ENCODE measurements around the gene DCDC2.
"Not testable (repeated sequence)": the region's sequence is repeated elsewhere in the genome, so short reads cannot be mapped to it uniquely, and the experiment has no call there.

Gene DCDC2

GRCh38 chr6:24219670-24220069, 138.2 kb downstream of the DCDC2 start:
- Histone ChIP-seq H3K4me1 (ENCODE audit: low read depth, poor library complexity, severe bottlenecking) (no peaks in the 10 kb centered on the region), H3K9ac (no peak overlapping the region), H4K20me1 (ENCODE audit: insufficient read depth) (no peaks in the 10 kb centered on the region), H3K27me3 (ENCODE audit: insufficient read depth, low read depth) (no peaks in the 10 kb centered on the region), H3K79me2 (ENCODE audit: insufficient read depth, low read depth) (no peaks in the 10 kb centered on the region), H3K36me3 (ENCODE audit: insufficient read depth) (no peaks in the 10 kb centered on the region), H3K4me3 (IDR thresholded peaks at IDR 0.05; ENCODE audit: insufficient read depth, low read depth, low read length) (no peak overlapping the region), H3K27ac (no peak overlapping the region), H3K4me2 (no peak overlapping the region), H2AFZ (ENCODE audit: low read depth) (no peak overlapping the region)
- TF ChIP-seq, protein P1, sequence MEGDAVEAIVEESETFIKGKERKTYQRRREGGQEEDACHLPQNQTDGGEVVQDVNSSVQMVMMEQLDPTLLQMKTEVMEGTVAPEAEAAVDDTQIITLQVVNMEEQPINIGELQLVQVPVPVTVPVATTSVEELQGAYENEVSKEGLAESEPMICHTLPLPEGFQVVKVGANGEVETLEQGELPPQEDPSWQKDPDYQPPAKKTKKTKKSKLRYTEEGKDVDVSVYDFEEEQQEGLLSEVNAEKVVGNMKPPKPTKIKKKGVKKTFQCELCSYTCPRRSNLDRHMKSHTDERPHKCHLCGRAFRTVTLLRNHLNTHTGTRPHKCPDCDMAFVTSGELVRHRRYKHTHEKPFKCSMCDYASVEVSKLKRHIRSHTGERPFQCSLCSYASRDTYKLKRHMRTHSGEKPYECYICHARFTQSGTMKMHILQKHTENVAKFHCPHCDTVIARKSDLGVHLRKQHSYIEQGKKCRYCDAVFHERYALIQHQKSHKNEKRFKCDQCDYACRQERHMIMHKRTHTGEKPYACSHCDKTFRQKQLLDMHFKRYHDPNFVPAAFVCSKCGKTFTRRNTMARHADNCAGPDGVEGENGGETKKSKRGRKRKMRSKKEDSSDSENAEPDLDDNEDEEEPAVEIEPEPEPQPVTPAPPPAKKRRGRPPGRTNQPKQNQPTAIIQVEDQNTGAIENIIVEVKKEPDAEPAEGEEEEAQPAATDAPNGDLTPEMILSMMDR (conservative IDR thresholded peaks at IDR 0.05; ENCODE audit: low read depth, low read length) = no peak

DNA sequence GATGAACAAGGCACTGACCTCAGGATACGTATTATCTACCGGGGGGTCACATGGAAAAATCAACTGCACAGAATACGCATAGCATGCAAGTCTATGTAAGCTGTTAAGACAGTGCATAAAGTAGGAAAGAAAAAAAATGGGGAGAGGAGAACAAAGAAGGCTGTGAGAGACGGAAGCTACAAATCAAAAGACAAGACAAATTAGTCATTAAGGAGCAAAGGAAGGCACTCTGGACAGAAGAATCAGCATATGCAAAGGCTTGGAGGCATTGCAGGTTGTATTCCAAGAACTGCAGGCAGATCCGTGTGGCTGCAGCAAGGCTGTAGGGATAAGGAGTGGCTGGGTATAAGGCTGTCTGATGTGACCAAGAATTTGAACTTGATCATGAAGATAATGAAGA, 142.9 kb downstream of the DCDC2 start:
- H3K36me3 ChIP-seq (ENCODE audit: insufficient read depth) = no peaks in the 10 kb centered on the region
- no peaks in the 10 kb centered on the region for H3K4me1 ChIP-seq (ENCODE audit: low read depth, poor library complexity, severe bottlenecking)
- H3K27me3 ChIP-seq (ENCODE audit: insufficient read depth, low read depth) = no peaks in the 10 kb centered on the region
- TF ChIP-seq, protein P1 (conservative IDR thresholded peaks at IDR 0.05; ENCODE audit: low read depth, low read length) = no peak
- H3K9ac ChIP-seq = no peak overlapping the region
- H3K4me2 ChIP-seq = no peak overlapping the region
- no peaks in the 10 kb centered on the region for H3K79me2 ChIP-seq (ENCODE audit: insufficient read depth, low read depth)
- no peak overlapping the region for H3K4me3 ChIP-seq (IDR thresholded peaks at IDR 0.05; ENCODE audit: insufficient read depth, low read depth, low read length)
- H2AFZ ChIP-seq (ENCODE audit: low read depth) = no peak overlapping the region
- no peak overlapping the region for H3K27ac ChIP-seq
- H4K20me1 ChIP-seq (ENCODE audit: insufficient read depth) = no peaks in the 10 kb centered on the region

DNA sequence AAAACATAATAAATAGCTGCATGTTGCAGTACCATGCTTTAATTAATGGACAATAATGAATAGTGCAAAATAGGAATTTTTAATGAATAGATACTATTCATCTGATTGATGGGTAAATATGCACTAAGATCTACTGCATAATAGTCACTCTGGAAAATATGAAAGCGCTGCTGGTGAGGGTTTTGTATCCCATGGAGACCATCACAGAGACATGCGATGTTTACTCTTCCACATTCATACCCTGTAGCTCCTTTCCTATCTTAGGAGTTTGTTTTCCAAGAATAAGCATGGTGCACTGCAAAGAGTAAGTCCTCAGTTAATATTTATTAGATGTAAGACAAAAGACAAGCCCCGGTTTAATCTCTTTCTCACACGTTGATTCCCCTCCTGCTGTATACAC, 150.4 kb downstream of the DCDC2 start:
- Histone ChIP-seq H3K36me3 (ENCODE audit: insufficient read depth) (no peaks in the 10 kb centered on the region), H3K9ac (no peak overlapping the region), H3K4me1 (ENCODE audit: low read depth, poor library complexity, severe bottlenecking) (no peaks in the 10 kb centered on the region), H3K4me3 (IDR thresholded peaks at IDR 0.05; ENCODE audit: insufficient read depth, low read depth, low read length) (no peak overlapping the region), H3K4me2 (no peak overlapping the region), H3K27ac (no peak overlapping the region), H4K20me1 (ENCODE audit: insufficient read depth) (no peaks in the 10 kb centered on the region), H3K79me2 (ENCODE audit: insufficient read depth, low read depth) (no peaks in the 10 kb centered on the region), H3K27me3 (ENCODE audit: insufficient read depth, low read depth) (no peaks in the 10 kb centered on the region), H2AFZ (ENCODE audit: low read depth) (no peak overlapping the region)
- TF ChIP-seq, protein P1 (conservative IDR thresholded peaks at IDR 0.05; ENCODE audit: low read depth, low read length) = no peak

- H4K20me1 ChIP-seq (ENCODE audit: insufficient read depth) = no peaks in the 10 kb centered on the region
- H3K9ac ChIP-seq = no peak overlapping the region
- H3K27me3 ChIP-seq (ENCODE audit: insufficient read depth, low read depth) = no peaks in the 10 kb centered on the region
- no peak overlapping the region for H3K4me3 ChIP-seq (IDR thresholded peaks at IDR 0.05; ENCODE audit: insufficient read depth, low read depth, low read length)
- no peaks in the 10 kb centered on the region for H3K79me2 ChIP-seq (ENCODE audit: insufficient read depth, low read depth)
- no peak overlapping the region for H2AFZ ChIP-seq (ENCODE audit: low read depth)
- no peak overlapping the region for H3K27ac ChIP-seq
- H3K4me2 ChIP-seq = no peak overlapping the region
- TF ChIP-seq, protein P1 (conservative IDR thresholded peaks at IDR 0.05; ENCODE audit: low read depth, low read length) = peak; percentile 84
- H3K4me1 ChIP-seq (ENCODE audit: low read depth, poor library complexity, severe bottlenecking) = no peaks in the 10 kb centered on the region
- no peaks in the 10 kb centered on the region for H3K36me3 ChIP-seq (ENCODE audit: insufficient read depth)
Measured at GRCh38 chr6:24205020-24205492, 152.8 kb downstream of the DCDC2 start.

- not testable (repeated sequence) for H4K20me1 ChIP-seq (ENCODE audit: insufficient read depth); H3K27me3 ChIP-seq (ENCODE audit: insufficient read depth, low read depth); H3K4me2 ChIP-seq; H3K36me3 ChIP-seq (ENCODE audit: insufficient read depth); H3K9ac ChIP-seq; H3K4me3 ChIP-seq (IDR thresholded peaks at IDR 0.05; ENCODE audit: insufficient read depth, low read depth, low read length); H3K27ac ChIP-seq; H3K4me1 ChIP-seq (ENCODE audit: low read depth, poor library complexity, severe bottlenecking); H2AFZ ChIP-seq (ENCODE audit: low read depth); H3K79me2 ChIP-seq (ENCODE audit: insufficient read depth, low read depth)
Measured at GRCh38 chr6:24204113-24204512, 153.7 kb downstream of the DCDC2 start.

Measured in KMS-11 (cell line).